ENCODE results near the gene PPP4R3C.

DNA sequence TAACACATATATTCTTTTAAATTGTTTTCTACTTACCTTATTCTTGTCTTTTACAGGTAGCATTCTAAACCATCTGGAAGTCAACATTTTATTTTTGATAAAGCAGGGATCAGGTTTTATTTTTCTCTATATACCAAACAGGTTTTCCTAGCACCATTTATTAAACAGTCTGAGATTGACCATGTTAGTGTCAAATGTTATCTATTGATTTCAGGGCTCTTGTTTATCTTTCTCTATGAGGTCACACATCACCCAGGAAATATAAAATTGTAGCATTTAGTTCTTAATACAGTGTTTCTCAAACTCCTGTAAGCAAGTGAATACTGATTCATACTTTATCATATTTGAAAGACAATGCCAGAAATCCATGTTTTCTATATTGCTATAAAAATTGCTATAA lies 28.1 kb downstream of the PPP4R3C start:
- TF ChIP-seq CTCF (IDR thresholded peaks at IDR 0.05): no peak
- no peak for TF ChIP-seq POLR2AphosphoS5 (IDR thresholded peaks at IDR 0.05)
- no peak for TF ChIP-seq POLR2A (IDR thresholded peaks at IDR 0.05)

All from transverse colon (tissue), 4 donors.